Lung (tissue), 16 donors: ENCODE results near the gene HSPA8. TPM values are rescaled to one million over a fixed set of nuclear protein-coding genes. Genes with fewer than 3 reads are reported as not detected.

ENCODE experiments used
- ATAC-seq: fragments of 200-7000 bp; cut with Tn5 transposase; one replicate; pipeline ENCODE4 v1.9.1; 2020; ENCODE audit warnings: moderate number of reproducible peaks; ENCODE audit not compliant: insufficient read depth, low FRiP score
- DNase-seq, 3 donors: peaks; one replicate each; pipeline ENCODE4 v3.0.0-alpha.2; 2013 to 2017
- H3K27ac ChIP-seq, 2 donors: one replicate each; pipeline ENCODE4 v1.5.1; 2013; ENCODE audit warnings: mild to moderate bottlenecking in 2 of 2, moderate library complexity in 2 of 2, control low read depth in 1 of 2, inconsistent platforms in 1 of 2, low read depth in 1 of 2, low read length in 1 of 2
- H3K27me3 ChIP-seq, 3 donors: one replicate each; pipeline ENCODE4 v1.5.1; 2013; ENCODE audit warnings: low read length in 2 of 3; ENCODE audit not compliant: control insufficient read depth in 3 of 3, insufficient read depth in 3 of 3
- H3K36me3 ChIP-seq, 4 donors: one replicate each; pipeline ENCODE4 v1.5.1; 2013; ENCODE audit warnings: low read length in 4 of 4, mild to moderate bottlenecking in 1 of 4, moderate library complexity in 1 of 4; ENCODE audit not compliant: control insufficient read depth in 4 of 4, insufficient read depth in 4 of 4
- H3K4me1 ChIP-seq, 5 donors: one replicate each; pipeline ENCODE4 v1.5.1; 2013; ENCODE audit warnings: low read length in 5 of 5, mild to moderate bottlenecking in 2 of 5, moderate library complexity in 1 of 5; ENCODE audit not compliant: control insufficient read depth in 5 of 5, insufficient read depth in 5 of 5
- H3K4me3 ChIP-seq: one replicate; pipeline ENCODE4 v1.5.1; 2013; ENCODE audit warnings: mild to moderate bottlenecking, control low read depth, moderate library complexity
- H3K9ac ChIP-seq, 2 donors: one replicate each; pipeline ENCODE4 v1.5.1; 2013; ENCODE audit warnings: low read length in 2 of 2, control low read depth in 1 of 2; ENCODE audit not compliant: insufficient read depth in 1 of 2
- H3K9me3 ChIP-seq, 4 donors: one replicate each; pipeline ENCODE4 v1.5.1; 2013; ENCODE audit warnings: low read length in 3 of 4, mild to moderate bottlenecking in 1 of 4, moderate library complexity in 1 of 4; ENCODE audit not compliant: control insufficient read depth in 4 of 4, insufficient read depth in 3 of 4
- CTCF ChIP-seq: IDR thresholded peaks from 2 replicates; pipeline ENCODE4 v1.5.1; 2012; ENCODE audit warnings: mild to moderate bottlenecking; ENCODE audit errors: control extremely low read depth, extremely low read depth
- WGBS, 2 donors: extraction: QIAGEN DNeasy Blood & Tissue Kit; methylation state at CpG; one replicate each; pipeline ENCODE4 v1.1.7; 2013; 5-methylcytosine and 5-hydroxymethylcytosine counted together
- long read RNA-seq, 5 donors: transcript quantifications; one replicate each; lab custom pipeline, GENCODE V29; 2026
- polyA plus RNA-seq, 2 donors: library from polyadenylated mRNA; stranded (reverse); fragments of 200-250 nt; gene quantifications; one replicate each; pipeline ENCODE4 v1.2.1, GENCODE V29; 2013
- total RNA-seq, 2 donors: library from RNA; depleted of rRNA in 1 of 2; stranded (reverse); fragments of >200 nt in 1 of 2; gene quantifications; one replicate each; pipeline ENCODE4 v1.2.1, GENCODE V29; 2014 to 2021
- donor health status: control.
- donor health status: control.
- donor health status: Bipolar disorder and iron deficiency.
- donor health status: healthy.
- donor health status: DM: yes; HTN: yes; CAD: no.

Gene HSPA8
- 1,000 to 10,000 TPM in 1 of 2 donors, 100 to 1,000 TPM in 1; 856 to 1,138 TPM for total RNA-seq
- polyA plus RNA-seq, result 100 to 1,000 TPM in 1 of 2 donors, 10 to 100 TPM in 1; 90.9 to 928 TPM
- long read RNA-seq, donor 1, transcript HSPA8-222 (6 exons, 1,884 nt), result minor isoform, 54 of 798 reads
- long read RNA-seq, donor 1, transcript HSPA8-211 (5 exons, 1,509 nt), result minor isoform, 102 of 798 reads
- long read RNA-seq, donor 1, transcript HSPA8-224 (9 exons, 2,463 nt), result major isoform, 270 of 798 reads
- long read RNA-seq, donor 1, transcript HSPA8-203 (4 exons, 963 nt), result minor isoform, 33 of 798 reads
- long read RNA-seq, donor 1, partial matches to known transcripts, result 270 of 798 reads
- long read RNA-seq, donor 1, other reads (novel, unspliced or antisense), result 17 of 798 reads
- long read RNA-seq, donor 2, transcript HSPA8-211 (5 exons, 1,509 nt), result major isoform, 77 of 378 reads
- long read RNA-seq, donor 2, transcript HSPA8-224 (9 exons, 2,463 nt), result minor isoform, 51 of 378 reads
- long read RNA-seq, donor 2, transcript HSPA8-222 (6 exons, 1,884 nt), result minor isoform, 21 of 378 reads
- long read RNA-seq, donor 2, transcript HSPA8-208 (3 exons, 740 nt), result minor isoform, 25 of 378 reads
- long read RNA-seq, donor 2, partial matches to known transcripts, result 166 of 378 reads
- long read RNA-seq, donor 2, other reads (novel, unspliced or antisense), result 0 of 378 reads
- long read RNA-seq, donor 3, transcript HSPA8-208 (3 exons, 740 nt), result minor isoform, 15 of 364 reads
- long read RNA-seq, donor 3, transcript HSPA8-211 (5 exons, 1,509 nt), result minor isoform, 68 of 364 reads
- long read RNA-seq, donor 3, transcript HSPA8-224 (9 exons, 2,463 nt), result major isoform, 117 of 364 reads
- long read RNA-seq, donor 3, transcript HSPA8-222 (6 exons, 1,884 nt), result minor isoform, 20 of 364 reads
- long read RNA-seq, donor 3, partial matches to known transcripts, result 114 of 364 reads
- long read RNA-seq, donor 3, other reads (novel, unspliced or antisense), result 5 of 364 reads
- long read RNA-seq, donor 4, transcript HSPA8-222 (6 exons, 1,884 nt), result minor isoform, 21 of 587 reads
- long read RNA-seq, donor 4, transcript HSPA8-203 (4 exons, 963 nt), result minor isoform, 28 of 587 reads
- long read RNA-seq, donor 4, transcript HSPA8-224 (9 exons, 2,463 nt), result minor isoform, 50 of 587 reads
- long read RNA-seq, donor 4, transcript HSPA8-211 (5 exons, 1,509 nt), result major isoform, 89 of 587 reads
- long read RNA-seq, donor 4, partial matches to known transcripts, result 355 of 587 reads
- long read RNA-seq, donor 4, other reads (novel, unspliced or antisense), result 0 of 587 reads
- long read RNA-seq, donor 5, transcript HSPA8-224 (9 exons, 2,463 nt), result major isoform, 238 of 834 reads
- long read RNA-seq, donor 5, transcript HSPA8-211 (5 exons, 1,509 nt), result minor isoform, 97 of 834 reads
- long read RNA-seq, donor 5, transcript HSPA8-202 (8 exons, 2,004 nt), result minor isoform, 36 of 834 reads
- long read RNA-seq, donor 5, transcript HSPA8-208 (3 exons, 740 nt), result minor isoform, 35 of 834 reads
- long read RNA-seq, donor 5, partial matches to known transcripts, result 334 of 834 reads
- long read RNA-seq, donor 5, other reads (novel, unspliced or antisense), result 13 of 834 reads

GRCh38 chr11:123061403-123062157 lies at the start of gene HSPA8:
Gene HSPA8 (minus strand): TSS chr11:123062136. CDS start chr11:123061324, 812 bp downstream.
- Histone ChIP-seq H3K4me3 (peak within 1 kb of the TSS; percentile 91), H3K27me3 (no peaks in the 10 kb centered on the region), H3K9ac (peak within 1 kb of the TSS; percentile 97 to 99), H3K9me3 (no peaks in the 10 kb centered on the region), H3K36me3 (peaks cover 26 to 56% (median 37%) of the 10 kb centered on the region in 4 donors), H3K4me1 (peaks cover 8 to 47% (median 9%) of the 10 kb centered on the region in 5 donors), H3K27ac (peak within 1 kb of the TSS; percentile 98)
- DNase-seq (peak in 2 of 3 donors; percentile 51 to 54), ATAC-seq (no peak)
- no peak for TF ChIP-seq CTCF
- 0% methylated on average over 44 to 45 of the region's 45 CpGs for WGBS, 2 donors

- Histone ChIP-seq H3K27ac (no peak overlapping the region), H3K36me3 (peaks cover 0 to 4% (median 0%) of the 10 kb centered on the region in 4 donors), H3K4me1 (peaks cover 0 to 4% (median under 1%) of the 10 kb centered on the region in 5 donors), H3K4me3 (no peak overlapping the region), H3K9me3 (peaks cover 0 to 5% (median 0%) of the 10 kb centered on the region in 4 donors), H3K9ac (peak overlapping the region in 1 of 2 donors; percentile 53), H3K27me3 (no peaks in the 10 kb centered on the region)
- ATAC-seq (no peak), DNase-seq (peak in 2 of 3 donors; percentile 60 to 61)
- 58 to 68% methylated on average over 4 of the region's 4 CpGs for WGBS, 2 donors
- TF ChIP-seq CTCF, result peak; percentile 67
These were observed 49.5 kb upstream of the HSPA8 start for GRCh38 chr11:123111465-123111864.

- Histone ChIP-seq H3K36me3 (no peaks in the 10 kb centered on the region), H3K27me3 (no peaks in the 10 kb centered on the region), H3K27ac (no peak overlapping the region), H3K9me3 (no peaks in the 10 kb centered on the region), H3K4me3 (no peak overlapping the region), H3K9ac (no peak overlapping the region), H3K4me1 (peaks cover 0 to 10% (median 1%) of the 10 kb centered on the region in 5 donors)
- DNase-seq (no peak), ATAC-seq (no peak)
- TF ChIP-seq CTCF, result no peak
- 53 to 76% methylated on average over 8 of the region's 8 CpGs for WGBS, 2 donors
These were observed 48.5 kb upstream of the HSPA8 start for GRCh38 chr11:123110397-123110796.
